HG03097 (cell line): Measurements from ENCODE around the gene FBXL12.
"Not testable (repeated sequence)": the region's sequence is repeated elsewhere in the genome, so short reads cannot be mapped to it uniquely, and the experiment has no call there.

ENCODE experiments used
- ATAC-seq: cut with Tn5 transposase; IDR thresholded peaks from one replicate; pipeline ENCODE4 v1.9.1; 2021; ENCODE audit not compliant: unreplicated experiment, low FRiP score

FBXL12 gene

DNA sequence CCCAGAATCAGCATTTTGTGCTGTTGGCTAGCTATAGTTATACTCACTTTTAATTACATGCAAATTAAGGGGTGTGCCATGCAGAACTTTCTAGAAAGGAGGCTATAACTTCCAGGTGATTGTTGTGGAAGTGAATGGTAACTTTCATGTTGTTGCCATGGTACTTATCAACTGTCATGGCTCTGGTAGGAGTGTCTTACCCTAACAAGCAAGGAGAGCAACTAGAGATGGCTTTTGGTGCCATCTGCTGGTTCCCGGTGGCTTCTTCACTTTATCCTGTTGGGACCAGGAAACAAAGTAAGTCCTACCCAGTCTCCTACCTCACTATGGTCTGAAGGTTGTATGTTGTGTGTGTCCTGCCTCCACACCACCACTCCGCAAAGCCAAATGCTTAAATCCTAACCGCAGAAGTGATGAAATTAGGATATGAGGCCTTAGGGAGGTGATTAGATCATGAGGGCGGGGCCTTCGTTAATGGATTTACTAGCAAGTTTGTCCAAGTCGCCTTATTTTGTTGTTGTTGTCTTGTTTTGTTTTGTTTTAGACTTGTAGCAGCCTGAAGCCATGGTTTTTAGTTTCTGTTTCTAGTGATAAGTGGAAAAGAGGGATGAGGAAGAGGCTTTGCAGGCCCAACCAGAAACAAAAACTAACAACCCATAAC is 22.6 kb downstream of the FBXL12 start:
- peak; percentile 47 for ATAC-seq

- ATAC-seq, result no peak
Measured at GRCh38 chr19:9793071-9793591, 25.7 kb downstream of the FBXL12 start.

GRCh38 chr19:9792206-9793070 is 26.4 kb downstream of the FBXL12 start:
- no peak for ATAC-seq

- no peak for ATAC-seq
Measured at GRCh38 chr19:9791552-9792205, 27.2 kb downstream of the FBXL12 start.

GRCh38 chr19:9791073-9791367 is 27.9 kb downstream of the FBXL12 start:
- not testable (repeated sequence) for ATAC-seq

- ATAC-seq, result not testable (repeated sequence)
Measured at GRCh38 chr19:9789579-9789978, 29.3 kb downstream of the FBXL12 start.

GRCh38 chr19:9789066-9789465 is 29.8 kb downstream of the FBXL12 start:
- ATAC-seq, result no peak

GRCh38 chr19:9788604-9789003 is 30.3 kb downstream of the FBXL12 start:
- not testable (repeated sequence) for ATAC-seq

GRCh38 chr19:9786819-9787218 is 32.1 kb downstream of the FBXL12 start:
- ATAC-seq, result no peak

DNA sequence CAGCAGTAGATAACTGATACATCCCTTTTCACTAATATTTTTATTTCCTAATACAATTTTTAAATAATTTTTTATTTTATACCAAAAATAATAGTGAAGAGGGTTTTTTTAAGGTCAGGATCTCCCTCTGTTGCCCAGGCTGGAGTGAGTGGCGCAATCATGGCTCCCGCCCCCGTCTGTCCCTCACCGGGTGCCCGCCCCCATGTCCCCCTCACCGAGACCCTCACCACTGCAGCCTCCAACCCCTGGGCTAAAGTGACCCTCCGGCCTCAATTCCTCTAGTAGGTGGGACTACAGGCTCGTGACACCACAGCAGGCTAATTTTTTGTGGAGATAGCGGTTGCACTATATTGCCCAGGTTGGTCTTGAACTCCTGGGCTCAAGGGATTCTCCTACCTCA is 32.5 kb downstream of the FBXL12 start:
- ATAC-seq, result no peak

DNA sequence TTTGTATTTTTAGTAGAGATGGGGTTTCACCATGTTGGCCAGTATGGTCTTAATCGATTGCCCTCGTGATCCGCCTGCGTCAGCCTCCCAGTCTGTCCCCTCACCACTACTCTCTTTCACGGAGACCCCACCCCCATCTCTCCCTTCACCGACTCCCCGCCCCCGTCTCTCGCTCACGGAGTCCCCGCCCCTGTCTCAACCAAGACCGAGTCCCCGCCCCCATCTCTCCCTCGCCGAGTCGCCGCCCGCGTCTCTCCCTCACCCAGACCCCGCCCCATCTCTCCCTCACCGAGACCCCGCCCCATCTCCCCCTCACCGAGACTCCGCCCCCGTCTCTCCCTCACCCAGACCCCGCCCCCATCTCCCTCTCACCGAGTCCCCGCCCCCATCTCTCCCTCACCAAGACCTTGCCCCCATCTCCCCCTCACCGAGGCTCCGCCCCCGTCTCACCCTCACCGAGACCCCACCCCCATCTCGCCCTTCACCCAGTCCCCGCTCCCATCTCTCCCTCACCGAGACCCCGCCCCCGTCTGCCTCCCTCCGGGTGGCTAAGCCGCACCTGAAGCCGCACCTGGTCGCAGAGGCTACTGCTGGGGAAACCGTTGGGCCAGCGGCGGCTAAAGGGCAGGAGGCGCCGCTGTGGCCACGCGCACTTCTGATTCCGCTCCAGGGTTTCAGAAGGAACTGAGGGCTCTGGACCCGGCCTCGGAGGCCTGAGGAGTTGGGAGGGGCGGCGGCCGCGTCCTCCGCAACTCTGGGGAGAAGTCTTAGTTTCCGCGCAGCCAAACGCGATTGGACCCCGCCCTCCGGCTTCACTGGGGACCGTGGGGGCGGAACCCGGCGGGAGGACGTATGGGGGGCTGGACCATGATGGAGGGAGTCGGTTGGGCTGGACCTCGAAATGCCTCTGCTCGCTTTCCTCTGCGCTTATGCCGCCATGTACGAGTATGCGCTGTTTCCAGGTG is 33.2 kb downstream of the FBXL12 start:
- ATAC-seq, result peak; percentile 50

DNA sequence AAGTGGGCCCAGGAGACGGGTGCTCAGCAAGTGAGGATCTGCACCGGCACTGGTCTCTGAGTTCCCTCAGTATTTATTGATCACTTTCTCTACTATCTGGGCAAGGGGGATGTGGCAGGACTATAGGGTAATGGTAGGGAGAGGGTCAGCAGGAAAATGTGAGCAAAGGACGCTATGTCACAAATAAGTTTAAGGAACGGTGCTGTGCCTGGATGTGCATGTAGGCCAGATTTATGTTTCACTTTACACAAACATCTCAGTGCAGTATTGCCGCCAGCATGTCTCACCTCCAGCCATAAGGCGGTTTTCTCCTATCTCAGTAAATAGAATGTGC is 34.7 kb downstream of the FBXL12 start:
- not testable (repeated sequence) for ATAC-seq

GRCh38 chr19:9782338-9782737 is 36.5 kb downstream of the FBXL12 start:
- ATAC-seq, result no peak

- ATAC-seq, result peak; percentile 98
Measured at GRCh38 chr19:9768175-9769112, 50.4 kb downstream of the FBXL12 start, which contains the start of gene ZNF846. TSS of gene ZNF846 (minus strand) at chr19:9768738. CDS start at chr19:9764950, 3,788 bp downstream.
